GM18526 (cell line): ENCODE data around the gene DOCK2.

Experiments used
- POLR2A ChIP-seq: IDR thresholded peaks from 3 replicates; pipeline ENCODE4 v1.6.1; 2011; ENCODE audit not compliant: insufficient read length; ENCODE audit errors: extremely low read depth

Gene DOCK2

GRCh38 chr5:169748174-169748573 lies 111.1 kb downstream of the DOCK2 start:
- no peak for TF ChIP-seq POLR2A

GRCh38 chr5:169749295-169749694 lies 112.2 kb downstream of the DOCK2 start:
- TF ChIP-seq POLR2A = no peak

GRCh38 chr5:169751490-169751889 lies 114.4 kb downstream of the DOCK2 start:
- no peak for TF ChIP-seq POLR2A

GRCh38 chr5:169753795-169754194 lies 116.7 kb downstream of the DOCK2 start:
- TF ChIP-seq POLR2A = no peak

GRCh38 chr5:169754737-169755136 lies 117.7 kb downstream of the DOCK2 start:
- no peak for TF ChIP-seq POLR2A

GRCh38 chr5:169756071-169756765 lies 119.1 kb downstream of the DOCK2 start:
- TF ChIP-seq POLR2A = no peak

- no peak for TF ChIP-seq POLR2A
Measured at GRCh38 chr5:169757016-169757415, 119.9 kb downstream of the DOCK2 start.

- no peak for TF ChIP-seq POLR2A
Measured at GRCh38 chr5:169758886-169759285, 121.8 kb downstream of the DOCK2 start.

- TF ChIP-seq POLR2A = no peak
Measured at GRCh38 chr5:169760229-169760628, 123.2 kb downstream of the DOCK2 start.

GRCh38 chr5:169762338-169763095 lies 125.4 kb downstream of the DOCK2 start:
- TF ChIP-seq POLR2A = no peak

GRCh38 chr5:169763376-169764017 lies 126.4 kb downstream of the DOCK2 start:
- no peak for TF ChIP-seq POLR2A

GRCh38 chr5:169764018-169764378 lies 126.9 kb downstream of the DOCK2 start:
- TF ChIP-seq POLR2A = no peak

- TF ChIP-seq POLR2A = no peak
Measured at GRCh38 chr5:169765176-169765996, 128.3 kb downstream of the DOCK2 start.

- TF ChIP-seq POLR2A = no peak
Measured at GRCh38 chr5:169767938-169768337, 130.9 kb downstream of the DOCK2 start.

GRCh38 chr5:169768416-169768815 lies 131.3 kb downstream of the DOCK2 start:
- no peak for TF ChIP-seq POLR2A

- no peak for TF ChIP-seq POLR2A
Measured at GRCh38 chr5:169770109-169770508, 133.0 kb downstream of the DOCK2 start.

GRCh38 chr5:169772256-169772655 lies 135.2 kb downstream of the DOCK2 start:
- no peak for TF ChIP-seq POLR2A
